ENCODE measurements around the gene PIAS2.

- TF ChIP-seq POLR2AphosphoS5 (IDR thresholded peaks at IDR 0.05; ENCODE audit: low read depth, low read length), result no peak
- TF ChIP-seq POLR2A (IDR thresholded peaks at IDR 0.05; ENCODE audit: low read depth, low read length), result no peak
- no peak for TF ChIP-seq TAF1 (IDR thresholded peaks at IDR 0.05; ENCODE audit: borderline replicate concordance, low read depth, low read length)
Measured at GRCh38 chr18:46892842-46893241, 24.5 kb downstream of the PIAS2 start.

Data from GM12892 (cell line).